IMR-90 (cell line): Measurements from ENCODE around the gene PARD3. TPM values are rescaled to one million over a fixed set of nuclear protein-coding genes. Genes with fewer than 3 reads are reported as not detected.

Experiments used
- ATAC-seq: fragments of 200-7000 bp; cut with Tn5 transposase; 2 replicates; pipeline ENCODE4 v1.9.1; 2020; ENCODE audit warnings: low read depth, mild to moderate bottlenecking, moderate library complexity
- BruUV-seq: library from RNA; stranded (reverse); fragments of 400-500 nt; replicated peaks from 2 replicates; lab custom pipeline; 2021; lab: Mats Ljungman, UMichigan
- CTCF ChIA-PET: fragments of 300-600 bp; formaldehyde crosslinking; extraction: SDS; loops from one replicate; lab custom pipeline; 2021; ENCODE audit warnings: antibody characterized with exemption; lab: Yijun Ruan, JAX
- POLR2A ChIA-PET: fragments of 300-600 bp; sonication (Branson Sonifier 250); formaldehyde crosslinking; loops from one replicate; lab custom pipeline; 2022; ENCODE audit warnings: antibody characterized with exemption; ENCODE audit not compliant: unreplicated experiment; lab: Charles Lee
- DNase-seq: peaks from one replicate; pipeline ENCODE4 v3.0.0; 2013
- H2AFZ ChIP-seq: replicated peaks from 2 replicates; pipeline ENCODE3; 2013; ENCODE audit warnings: low read length, mild to moderate bottlenecking; ENCODE audit not compliant: poor library complexity
- H2AK5ac ChIP-seq: 2 replicates; pipeline ENCODE4 v1.6.1; 2013; ENCODE audit warnings: low read depth, low read length, inconsistent platforms
- H2AK9ac ChIP-seq: replicated peaks from 2 replicates; pipeline ENCODE3; 2013; ENCODE audit warnings: mild to moderate bottlenecking, low read depth, low read length, moderate library complexity; ENCODE audit not compliant: poor library complexity
- H2BK120ac ChIP-seq: 2 replicates; pipeline ENCODE4 v1.6.1; 2013; ENCODE audit warnings: low read depth, low read length, inconsistent platforms
- H2BK15ac ChIP-seq: 3 replicates; pipeline ENCODE4 v1.6.1; 2013; ENCODE audit warnings: low read depth, low read length, inconsistent platforms
- H2BK20ac ChIP-seq: 2 replicates; pipeline ENCODE4 v1.6.1; 2013; ENCODE audit warnings: low read depth, mild to moderate bottlenecking, inconsistent platforms, low read length, moderate library complexity
- H2BK5ac ChIP-seq: 2 replicates; pipeline ENCODE4 v1.6.1; 2013; ENCODE audit warnings: mild to moderate bottlenecking, low read depth, low read length, inconsistent platforms; ENCODE audit not compliant: poor library complexity, severe bottlenecking
- H3K14ac ChIP-seq: replicated peaks from 2 replicates; pipeline ENCODE4 v1.6.1; 2013; ENCODE audit warnings: low read depth, low read length, inconsistent platforms
- H3K18ac ChIP-seq: 2 replicates; pipeline ENCODE4 v1.6.1; 2013; ENCODE audit warnings: low read depth, low read length, control low read depth
- H3K23ac ChIP-seq: 2 replicates; pipeline ENCODE4 v1.6.1; 2013; ENCODE audit warnings: low read depth, low read length, inconsistent platforms
- H3K27ac ChIP-seq: 2 replicates; pipeline ENCODE4 v1.5.1; 2013; ENCODE audit warnings: mild to moderate bottlenecking, control low read depth, low read length; ENCODE audit not compliant: insufficient read depth
- H3K27me3 ChIP-seq: 2 replicates; pipeline ENCODE4 v1.6.1; 2013; ENCODE audit warnings: low read length; ENCODE audit not compliant: control insufficient read depth, insufficient read depth
- H3K36me3 ChIP-seq: 2 replicates; pipeline ENCODE4 v1.6.1; 2013; ENCODE audit warnings: low read length, mixed read lengths; ENCODE audit not compliant: control insufficient read depth, insufficient read depth
- H3K4ac ChIP-seq: 2 replicates; pipeline ENCODE4 v1.6.1; 2013; ENCODE audit warnings: low read depth, low read length, inconsistent platforms
- H3K4me1 ChIP-seq: 2 replicates; pipeline ENCODE4 v1.6.1; 2013; ENCODE audit warnings: low read length, mixed read lengths; ENCODE audit not compliant: control insufficient read depth, insufficient read depth
- H3K4me2 ChIP-seq: 2 replicates; pipeline ENCODE4 v1.6.1; 2013; ENCODE audit warnings: low read depth, mild to moderate bottlenecking, control low read depth, low read length, moderate library complexity
- H3K4me3 ChIP-seq: 2 replicates; pipeline ENCODE4 v1.5.1; 2013; ENCODE audit warnings: low read depth, mild to moderate bottlenecking, control low read depth, low read length, moderate library complexity; ENCODE audit not compliant: insufficient read depth
- H3K56ac ChIP-seq: 2 replicates; pipeline ENCODE4 v1.6.1; 2013; ENCODE audit warnings: low read length, inconsistent platforms; ENCODE audit not compliant: insufficient read depth; ENCODE audit errors: extremely low read depth
- H3K79me1 ChIP-seq, 2 experiments: 2 replicates each; pipeline ENCODE4 v1.6.1; 2013; ENCODE audit warnings: low read length in 2 of 2, inconsistent platforms in 1 of 2, low read depth in 1 of 2
- H3K9ac ChIP-seq: 2 replicates; pipeline ENCODE4 v1.6.1; 2013; ENCODE audit warnings: low read depth, low read length, control low read depth
- H3K9me1 ChIP-seq: 2 replicates; pipeline ENCODE4 v1.6.1; 2013; ENCODE audit warnings: low read length, inconsistent platforms; ENCODE audit not compliant: insufficient read depth
- H3K9me3 ChIP-seq: 2 replicates; pipeline ENCODE4 v1.6.1; 2013; ENCODE audit warnings: low read length; ENCODE audit not compliant: control insufficient read depth, insufficient read depth
- H4K20me1 ChIP-seq: 2 replicates; pipeline ENCODE4 v1.6.1; 2013; ENCODE audit warnings: low read length, inconsistent platforms; ENCODE audit not compliant: insufficient read depth
- H4K5ac ChIP-seq: 2 replicates; pipeline ENCODE4 v1.6.1; 2013; ENCODE audit warnings: mild to moderate bottlenecking, low read depth, low read length, control low read depth
- H4K8ac ChIP-seq, 2 experiments: 2 replicates each; pipeline ENCODE4 v1.6.1; 2013; ENCODE audit warnings: low read depth in 2 of 2, low read length in 2 of 2, control low read depth in 1 of 2, inconsistent platforms in 1 of 2
- H4K91ac ChIP-seq: 2 replicates; pipeline ENCODE4 v1.6.1; 2013; ENCODE audit warnings: low read depth, low read length, inconsistent platforms; ENCODE audit not compliant: insufficient read depth
- BHLHE40 ChIP-seq: fragments of 150-350 bp; IDR thresholded peaks from 2 replicates; pipeline ENCODE4 v1.6.1; 2016; ENCODE audit warnings: mild to moderate bottlenecking, low read depth, low read length
- FOS ChIP-seq: fragments of 150-350 bp; IDR thresholded peaks from 2 replicates; pipeline ENCODE4 v1.6.1; 2016; ENCODE audit warnings: low read depth, low read length
- MAFK ChIP-seq: IDR thresholded peaks from 2 replicates; pipeline ENCODE4 v1.6.1; 2012; ENCODE audit warnings: low read depth, low read length, improper control_type of control experiment
- MXI1 ChIP-seq: IDR thresholded peaks from 2 replicates; pipeline ENCODE4 v1.6.1; 2012; ENCODE audit warnings: low read depth, mild to moderate bottlenecking, low read length, moderate library complexity, borderline replicate concordance
- NFE2L2 ChIP-seq: fragments of 150-350 bp; IDR thresholded peaks from 2 replicates; pipeline ENCODE4 v1.6.1; 2016; ENCODE audit warnings: low read depth, mild to moderate bottlenecking, low read length
- POLR2A ChIP-seq: IDR thresholded peaks from 2 replicates; pipeline ENCODE4 v1.6.1; 2012; ENCODE audit warnings: mild to moderate bottlenecking, low read depth, low read length
- RCOR1 ChIP-seq: IDR thresholded peaks from 2 replicates; pipeline ENCODE4 v1.6.1; 2012; ENCODE audit warnings: mild to moderate bottlenecking, low read length, improper control_type of control experiment; ENCODE audit not compliant: insufficient replicate concordance
- RFX5 ChIP-seq: IDR thresholded peaks from 2 replicates; pipeline ENCODE4 v1.8.0; 2012; ENCODE audit warnings: low read depth, mild to moderate bottlenecking, low read length, moderate library complexity
- SMC3 ChIP-seq: fragments of 150-350 bp; IDR thresholded peaks from 2 replicates; pipeline ENCODE4 v1.6.1; 2016; ENCODE audit warnings: low read depth, mild to moderate bottlenecking, antibody characterized with exemption, low read length, moderate library complexity
- WGBS, 2 experiments: methylation state at CpG; one replicate each; pipeline versions ENCODE4 v1.1.5 to v1.1.7; 2013; ENCODE audit warnings: missing lambda C conversion rate in 2 of 2; ENCODE audit not compliant: insufficient read length in 1 of 2; ENCODE audit errors: extremely low coverage in 2 of 2; 5-methylcytosine and 5-hydroxymethylcytosine counted together
- dilution Hi-C: fragments of 300-500 bp; cut with HindIII; formaldehyde crosslinking; loops from one replicate; pipeline ENCODE4 v1.14.3; 2018; ENCODE audit warnings: low sequenced_read_pairs; ENCODE audit not compliant: unreplicated experiment
- in situ Hi-C: fragments of 300-500 bp; cut with MboI; formaldehyde crosslinking; loops from 3 replicates; pipeline ENCODE4 v1.14.3; 2019; ENCODE audit warnings: low sequenced_read_pairs, inconsistent platforms, mixed read lengths
- intact Hi-C: fragments of 100-400 bp; cut with micrococcal nuclease; formaldehyde crosslinking; loops from 2 replicates; pipeline ENCODE4 v1.10.0; 2022
- polyA plus RNA-seq, 3 experiments: library from polyadenylated mRNA; depleted of rRNA; stranded (reverse); fragments of >200 nt; gene quantifications; 2 replicates each; pipeline ENCODE4 v1.2.3, GENCODE V29; 2012; ENCODE audit warnings: low replicate concordance in 1 of 3
- total RNA-seq: library from RNA; depleted of rRNA; stranded (reverse); fragments of >200 nt; gene quantifications from 2 replicates; pipeline ENCODE4 v1.2.3, GENCODE V29; 2012
- TF ChIP-seq, protein P1 (sequence below): fragments of 150-350 bp; IDR thresholded peaks from 2 replicates; pipeline ENCODE4 v1.6.1; 2017; ENCODE audit warnings: mild to moderate bottlenecking, antibody characterized with exemption, low read length, low read depth
- TF ChIP-seq, protein P2 (sequence below): fragments of 150-350 bp; IDR thresholded peaks from 2 replicates; pipeline ENCODE4 v1.6.1; 2016; ENCODE audit warnings: low read depth, mild to moderate bottlenecking, low read length, moderate library complexity, borderline replicate concordance
- TF ChIP-seq, protein P3 (sequence below): conservative IDR thresholded peaks from 2 replicates; pipeline ENCODE4 v1.5.1; 2012; ENCODE audit warnings: mild to moderate bottlenecking, low read depth, low read length, improper control_type of control experiment

Gene PARD3
- total and polyA plus RNA-seq, 2 of the 4 experiments (the other 2 are of a cell fraction), result 14.6 to 37.5 TPM

DNA sequence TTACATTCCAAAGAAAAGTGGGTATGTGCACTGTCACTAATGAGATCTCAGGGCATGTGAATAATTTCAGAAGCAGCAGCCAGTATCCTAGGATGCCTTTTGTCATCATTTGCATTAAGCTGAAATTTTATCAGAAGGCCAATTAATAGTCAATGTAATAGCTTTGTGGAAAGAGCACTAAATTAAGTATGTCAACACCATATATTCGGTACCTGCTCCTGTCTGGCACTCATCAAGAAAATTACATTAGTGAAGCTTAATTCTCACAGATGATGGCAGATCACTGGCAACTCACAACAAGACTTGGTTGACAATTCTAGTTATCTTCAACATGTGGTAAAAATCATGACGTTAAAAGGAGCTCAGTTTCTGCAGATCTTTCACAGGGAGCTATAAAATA, 271.4 kb downstream of the PARD3 start:
- Histone ChIP-seq H2AK9ac (no peak overlapping the region), H3K56ac (no peak overlapping the region), H3K27ac (no peak overlapping the region), H3K14ac (no peak overlapping the region), H4K91ac (no peak overlapping the region), H2BK120ac (no peak overlapping the region), H2BK15ac (no peak overlapping the region), H4K20me1 (no peaks in the 10 kb centered on the region), H3K9ac (no peak overlapping the region), H2BK20ac (no peak overlapping the region), H3K27me3 (no peaks in the 10 kb centered on the region), H3K4ac (no peak overlapping the region), H3K4me2 (no peak overlapping the region), H4K8ac (no peak overlapping the region), H3K4me3 (no peak overlapping the region), H2AFZ (no peak overlapping the region), H3K9me3 (no peaks in the 10 kb centered on the region), H3K36me3 (no peaks in the 10 kb centered on the region), H3K79me1 (peaks cover 4 to 25% of the 10 kb centered on the region in 2 experiments; a peak in 3 of 4 replicates), H3K9me1 (peaks cover 3% of the 10 kb centered on the region), H4K5ac (no peak overlapping the region), H3K18ac (no peak overlapping the region), H2BK5ac (no peak overlapping the region), H3K4me1 (peaks cover 3% of the 10 kb centered on the region), H2AK5ac (no peak overlapping the region), H3K23ac (no peak overlapping the region)
- in situ Hi-C loops, result no loop called here
- TF ChIP-seq POLR2A (no peak), RFX5 (no peak), FOS (no peak), MXI1 (no peak), BHLHE40 (no peak), SMC3 (no peak), RCOR1 (no peak), NFE2L2 (no peak), MAFK (no peak)
- TF ChIP-seq, protein P1, sequence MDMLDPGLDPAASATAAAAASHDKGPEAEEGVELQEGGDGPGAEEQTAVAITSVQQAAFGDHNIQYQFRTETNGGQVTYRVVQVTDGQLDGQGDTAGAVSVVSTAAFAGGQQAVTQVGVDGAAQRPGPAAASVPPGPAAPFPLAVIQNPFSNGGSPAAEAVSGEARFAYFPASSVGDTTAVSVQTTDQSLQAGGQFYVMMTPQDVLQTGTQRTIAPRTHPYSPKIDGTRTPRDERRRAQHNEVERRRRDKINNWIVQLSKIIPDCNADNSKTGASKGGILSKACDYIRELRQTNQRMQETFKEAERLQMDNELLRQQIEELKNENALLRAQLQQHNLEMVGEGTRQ, result no peak
- TF ChIP-seq, protein P2, sequence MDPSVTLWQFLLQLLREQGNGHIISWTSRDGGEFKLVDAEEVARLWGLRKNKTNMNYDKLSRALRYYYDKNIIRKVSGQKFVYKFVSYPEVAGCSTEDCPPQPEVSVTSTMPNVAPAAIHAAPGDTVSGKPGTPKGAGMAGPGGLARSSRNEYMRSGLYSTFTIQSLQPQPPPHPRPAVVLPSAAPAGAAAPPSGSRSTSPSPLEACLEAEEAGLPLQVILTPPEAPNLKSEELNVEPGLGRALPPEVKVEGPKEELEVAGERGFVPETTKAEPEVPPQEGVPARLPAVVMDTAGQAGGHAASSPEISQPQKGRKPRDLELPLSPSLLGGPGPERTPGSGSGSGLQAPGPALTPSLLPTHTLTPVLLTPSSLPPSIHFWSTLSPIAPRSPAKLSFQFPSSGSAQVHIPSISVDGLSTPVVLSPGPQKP, result no peak
- TF ChIP-seq, protein P3, sequence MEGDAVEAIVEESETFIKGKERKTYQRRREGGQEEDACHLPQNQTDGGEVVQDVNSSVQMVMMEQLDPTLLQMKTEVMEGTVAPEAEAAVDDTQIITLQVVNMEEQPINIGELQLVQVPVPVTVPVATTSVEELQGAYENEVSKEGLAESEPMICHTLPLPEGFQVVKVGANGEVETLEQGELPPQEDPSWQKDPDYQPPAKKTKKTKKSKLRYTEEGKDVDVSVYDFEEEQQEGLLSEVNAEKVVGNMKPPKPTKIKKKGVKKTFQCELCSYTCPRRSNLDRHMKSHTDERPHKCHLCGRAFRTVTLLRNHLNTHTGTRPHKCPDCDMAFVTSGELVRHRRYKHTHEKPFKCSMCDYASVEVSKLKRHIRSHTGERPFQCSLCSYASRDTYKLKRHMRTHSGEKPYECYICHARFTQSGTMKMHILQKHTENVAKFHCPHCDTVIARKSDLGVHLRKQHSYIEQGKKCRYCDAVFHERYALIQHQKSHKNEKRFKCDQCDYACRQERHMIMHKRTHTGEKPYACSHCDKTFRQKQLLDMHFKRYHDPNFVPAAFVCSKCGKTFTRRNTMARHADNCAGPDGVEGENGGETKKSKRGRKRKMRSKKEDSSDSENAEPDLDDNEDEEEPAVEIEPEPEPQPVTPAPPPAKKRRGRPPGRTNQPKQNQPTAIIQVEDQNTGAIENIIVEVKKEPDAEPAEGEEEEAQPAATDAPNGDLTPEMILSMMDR, result no peak
- DNase-seq, result no peak
- intact Hi-C loops, result no loop called here
- ATAC-seq, result no peak
- dilution Hi-C loops, result no loop called here
- no CpG with 5 or more reads among the region's 2 CpGs for WGBS, 2 experiments
- ChIA-PET POLR2A (no interaction called here), CTCF (no interaction called here)
- no TSS peak for BruUV-seq
